Liver (tissue), 3 donors: ENCODE results near the gene TRIM9.

Experiments
- EGR1 ChIP-seq, 2 donors: IDR thresholded peaks; 2 replicates each; pipeline ENCODE4 v1.6.1; 2016 to 2018; ENCODE audit warnings: antibody characterized with exemption in 2 of 2, low read depth in 2 of 2
- FOXA1 ChIP-seq: IDR thresholded peaks from 2 replicates; pipeline ENCODE4 v1.6.1; 2016; ENCODE audit warnings: antibody characterized with exemption
- GABPA ChIP-seq, 2 donors: IDR thresholded peaks in 1 of 2; conservative IDR thresholded peaks in 1 of 2; 2 replicates each; pipeline ENCODE4 v1.6.1; 2016; ENCODE audit warnings: antibody characterized with exemption in 2 of 2, mild to moderate bottlenecking in 1 of 2, moderate library complexity in 1 of 2
- HNF4G ChIP-seq: IDR thresholded peaks from 2 replicates; pipeline ENCODE4 v1.6.1; 2016; ENCODE audit warnings: antibody characterized with exemption
- JUND ChIP-seq, 2 donors: IDR thresholded peaks; 2 replicates each; pipeline ENCODE4 v1.6.1; 2016; ENCODE audit warnings: antibody characterized with exemption in 2 of 2
- RAD21 ChIP-seq, 2 donors: IDR thresholded peaks; 2 replicates each; pipeline ENCODE4 v1.6.1; 2016; ENCODE audit warnings: antibody characterized with exemption in 2 of 2, mild to moderate bottlenecking in 2 of 2
- SP1 ChIP-seq: IDR thresholded peaks from 2 replicates; pipeline ENCODE4 v1.6.1; 2018; ENCODE audit warnings: antibody characterized with exemption, mild to moderate bottlenecking
- TAF1 ChIP-seq: conservative IDR thresholded peaks from 2 replicates; pipeline ENCODE4 v1.6.1; 2016; ENCODE audit warnings: antibody characterized with exemption, mild to moderate bottlenecking
- YY1 ChIP-seq: IDR thresholded peaks from 2 replicates; pipeline ENCODE4 v1.6.1; 2016; ENCODE audit warnings: antibody characterized with exemption, mild to moderate bottlenecking
- TF ChIP-seq, protein P1 (sequence below): IDR thresholded peaks from 2 replicates; pipeline ENCODE4 v1.6.1; 2016; ENCODE audit warnings: antibody characterized with exemption, mild to moderate bottlenecking
- TF ChIP-seq, protein P2 (sequence below): fragments of 150-350 bp; IDR thresholded peaks from 2 replicates; pipeline ENCODE4 v1.5.1; 2017; ENCODE audit warnings: improper control_type of control experiment, low read depth, low read length; ENCODE audit not compliant: missing input control
- TF ChIP-seq, protein P3 (sequence below): IDR thresholded peaks from 2 replicates; pipeline ENCODE4 v1.6.1; 2016; ENCODE audit warnings: antibody characterized with exemption
- TF ChIP-seq, protein P4 (sequence below): IDR thresholded peaks from 2 replicates; pipeline ENCODE4 v1.6.1; 2016; ENCODE audit warnings: antibody characterized with exemption
- TF ChIP-seq, protein P5 (sequence below): IDR thresholded peaks from 2 replicates; pipeline ENCODE4 v1.6.1; 2016; ENCODE audit warnings: antibody characterized with exemption
- donor health status: healthy.
- donor health status: healthy.

DNA sequence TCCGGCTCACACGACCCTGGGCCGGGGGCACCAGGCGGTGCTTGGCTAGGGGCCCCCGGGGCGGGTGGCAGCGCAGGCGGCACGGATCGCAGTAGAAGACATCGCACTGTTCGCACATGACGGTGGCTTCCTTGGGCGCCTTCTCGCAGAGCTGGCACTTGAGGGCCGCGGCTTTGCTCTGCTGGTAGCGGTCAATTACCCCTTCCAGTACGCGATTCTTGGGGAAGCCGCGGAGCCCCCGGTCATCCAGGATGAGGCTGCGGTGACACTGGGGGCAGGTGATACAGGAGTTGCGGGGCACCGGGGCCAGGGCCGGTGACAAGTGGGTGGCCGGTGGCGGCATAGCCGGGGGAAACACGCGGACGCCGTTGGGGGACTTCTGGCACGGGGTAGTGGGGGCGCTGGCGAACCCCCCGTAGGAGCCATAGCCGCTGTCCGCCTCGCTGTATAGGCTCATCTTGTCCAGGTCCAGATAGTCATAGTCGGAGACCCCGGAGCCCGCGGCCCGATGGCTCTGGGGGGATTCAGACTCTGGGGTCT lies 553 bp downstream of the TRIM9 start:
- TF ChIP-seq, protein P1, sequence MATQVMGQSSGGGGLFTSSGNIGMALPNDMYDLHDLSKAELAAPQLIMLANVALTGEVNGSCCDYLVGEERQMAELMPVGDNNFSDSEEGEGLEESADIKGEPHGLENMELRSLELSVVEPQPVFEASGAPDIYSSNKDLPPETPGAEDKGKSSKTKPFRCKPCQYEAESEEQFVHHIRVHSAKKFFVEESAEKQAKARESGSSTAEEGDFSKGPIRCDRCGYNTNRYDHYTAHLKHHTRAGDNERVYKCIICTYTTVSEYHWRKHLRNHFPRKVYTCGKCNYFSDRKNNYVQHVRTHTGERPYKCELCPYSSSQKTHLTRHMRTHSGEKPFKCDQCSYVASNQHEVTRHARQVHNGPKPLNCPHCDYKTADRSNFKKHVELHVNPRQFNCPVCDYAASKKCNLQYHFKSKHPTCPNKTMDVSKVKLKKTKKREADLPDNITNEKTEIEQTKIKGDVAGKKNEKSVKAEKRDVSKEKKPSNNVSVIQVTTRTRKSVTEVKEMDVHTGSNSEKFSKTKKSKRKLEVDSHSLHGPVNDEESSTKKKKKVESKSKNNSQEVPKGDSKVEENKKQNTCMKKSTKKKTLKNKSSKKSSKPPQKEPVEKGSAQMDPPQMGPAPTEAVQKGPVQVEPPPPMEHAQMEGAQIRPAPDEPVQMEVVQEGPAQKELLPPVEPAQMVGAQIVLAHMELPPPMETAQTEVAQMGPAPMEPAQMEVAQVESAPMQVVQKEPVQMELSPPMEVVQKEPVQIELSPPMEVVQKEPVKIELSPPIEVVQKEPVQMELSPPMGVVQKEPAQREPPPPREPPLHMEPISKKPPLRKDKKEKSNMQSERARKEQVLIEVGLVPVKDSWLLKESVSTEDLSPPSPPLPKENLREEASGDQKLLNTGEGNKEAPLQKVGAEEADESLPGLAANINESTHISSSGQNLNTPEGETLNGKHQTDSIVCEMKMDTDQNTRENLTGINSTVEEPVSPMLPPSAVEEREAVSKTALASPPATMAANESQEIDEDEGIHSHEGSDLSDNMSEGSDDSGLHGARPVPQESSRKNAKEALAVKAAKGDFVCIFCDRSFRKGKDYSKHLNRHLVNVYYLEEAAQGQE = no peak
- TF ChIP-seq TAF1 (no peak), YY1 (no peak), RAD21 (IDR thresholded peaks at IDR 0.05) (no peak), FOXA1 (no peak), GABPA (IDR thresholded peaks at IDR 0.05 in 1 of 2, conservative IDR thresholded peaks at IDR 0.05 in 1 of 2) (no peak), JUND (IDR thresholded peaks at IDR 0.05) (no peak), SP1 (no peak), EGR1 (IDR thresholded peaks at IDR 0.05; ENCODE audit: low read depth in 2 of 2) (no peak), HNF4G (no peak)
- TF ChIP-seq, protein P2, sequence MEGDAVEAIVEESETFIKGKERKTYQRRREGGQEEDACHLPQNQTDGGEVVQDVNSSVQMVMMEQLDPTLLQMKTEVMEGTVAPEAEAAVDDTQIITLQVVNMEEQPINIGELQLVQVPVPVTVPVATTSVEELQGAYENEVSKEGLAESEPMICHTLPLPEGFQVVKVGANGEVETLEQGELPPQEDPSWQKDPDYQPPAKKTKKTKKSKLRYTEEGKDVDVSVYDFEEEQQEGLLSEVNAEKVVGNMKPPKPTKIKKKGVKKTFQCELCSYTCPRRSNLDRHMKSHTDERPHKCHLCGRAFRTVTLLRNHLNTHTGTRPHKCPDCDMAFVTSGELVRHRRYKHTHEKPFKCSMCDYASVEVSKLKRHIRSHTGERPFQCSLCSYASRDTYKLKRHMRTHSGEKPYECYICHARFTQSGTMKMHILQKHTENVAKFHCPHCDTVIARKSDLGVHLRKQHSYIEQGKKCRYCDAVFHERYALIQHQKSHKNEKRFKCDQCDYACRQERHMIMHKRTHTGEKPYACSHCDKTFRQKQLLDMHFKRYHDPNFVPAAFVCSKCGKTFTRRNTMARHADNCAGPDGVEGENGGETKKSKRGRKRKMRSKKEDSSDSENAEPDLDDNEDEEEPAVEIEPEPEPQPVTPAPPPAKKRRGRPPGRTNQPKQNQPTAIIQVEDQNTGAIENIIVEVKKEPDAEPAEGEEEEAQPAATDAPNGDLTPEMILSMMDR = no peak
- TF ChIP-seq, protein P3, sequence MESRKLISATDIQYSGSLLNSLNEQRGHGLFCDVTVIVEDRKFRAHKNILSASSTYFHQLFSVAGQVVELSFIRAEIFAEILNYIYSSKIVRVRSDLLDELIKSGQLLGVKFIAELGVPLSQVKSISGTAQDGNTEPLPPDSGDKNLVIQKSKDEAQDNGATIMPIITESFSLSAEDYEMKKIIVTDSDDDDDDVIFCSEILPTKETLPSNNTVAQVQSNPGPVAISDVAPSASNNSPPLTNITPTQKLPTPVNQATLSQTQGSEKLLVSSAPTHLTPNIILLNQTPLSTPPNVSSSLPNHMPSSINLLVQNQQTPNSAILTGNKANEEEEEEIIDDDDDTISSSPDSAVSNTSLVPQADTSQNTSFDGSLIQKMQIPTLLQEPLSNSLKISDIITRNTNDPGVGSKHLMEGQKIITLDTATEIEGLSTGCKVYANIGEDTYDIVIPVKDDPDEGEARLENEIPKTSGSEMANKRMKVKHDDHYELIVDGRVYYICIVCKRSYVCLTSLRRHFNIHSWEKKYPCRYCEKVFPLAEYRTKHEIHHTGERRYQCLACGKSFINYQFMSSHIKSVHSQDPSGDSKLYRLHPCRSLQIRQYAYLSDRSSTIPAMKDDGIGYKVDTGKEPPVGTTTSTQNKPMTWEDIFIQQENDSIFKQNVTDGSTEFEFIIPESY = no peak
- TF ChIP-seq, protein P4, sequence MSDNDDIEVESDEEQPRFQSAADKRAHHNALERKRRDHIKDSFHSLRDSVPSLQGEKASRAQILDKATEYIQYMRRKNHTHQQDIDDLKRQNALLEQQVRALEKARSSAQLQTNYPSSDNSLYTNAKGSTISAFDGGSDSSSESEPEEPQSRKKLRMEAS = no peak
- TF ChIP-seq, protein P5, sequence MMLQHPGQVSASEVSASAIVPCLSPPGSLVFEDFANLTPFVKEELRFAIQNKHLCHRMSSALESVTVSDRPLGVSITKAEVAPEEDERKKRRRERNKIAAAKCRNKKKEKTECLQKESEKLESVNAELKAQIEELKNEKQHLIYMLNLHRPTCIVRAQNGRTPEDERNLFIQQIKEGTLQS = no peak
